Keratinocyte (primary cell): ENCODE data around the gene CRISPLD2. TPM values are rescaled to one million over a fixed set of nuclear protein-coding genes. Genes with fewer than 3 reads are reported as not detected.

Source experiments
- DNase-seq: peaks from one replicate; pipeline ENCODE4 v3.0.0-alpha.2; 2011; ENCODE audit warnings: low read depth, missing footprints, low spot score
- FAIRE-seq: peaks from 2 replicates; lab custom pipeline; 2011; peaks lifted over from hg19 to GRCh38; lab: Jason Lieb, UNC
- H2AFZ ChIP-seq: 2 replicates; pipeline ENCODE4 v1.6.0; 2012; ENCODE audit warnings: low read length, control low read depth, inconsistent platforms; ENCODE audit not compliant: control insufficient read depth
- H3K27ac ChIP-seq: 2 replicates; pipeline ENCODE4 v1.5.1; 2011; ENCODE audit warnings: low read length; ENCODE audit not compliant: control insufficient read depth, insufficient read depth
- H3K27me3 ChIP-seq: 3 replicates; pipeline ENCODE4 v1.6.0; 2011; ENCODE audit warnings: low read length; ENCODE audit not compliant: control insufficient read depth, insufficient read depth; ENCODE audit errors: extremely low read depth
- H3K36me3 ChIP-seq, 2 experiments: 2 replicates in 1 of 2; 3 replicates in 1 of 2; pipeline ENCODE4 v1.5.1; 2011; ENCODE audit warnings: low read length in 2 of 2, mild to moderate bottlenecking in 1 of 2; ENCODE audit not compliant: control insufficient read depth in 2 of 2, insufficient read depth in 2 of 2; ENCODE audit errors: extremely low read depth in 1 of 2
- H3K4me1 ChIP-seq: 3 replicates; pipeline ENCODE4 v1.5.1; 2011; ENCODE audit warnings: low read length; ENCODE audit not compliant: control insufficient read depth, insufficient read depth; ENCODE audit errors: extremely low read depth
- H3K4me2 ChIP-seq: 3 replicates; pipeline ENCODE4 v1.6.0; 2011; ENCODE audit warnings: low read depth, low read length; ENCODE audit not compliant: control insufficient read depth, insufficient read depth; ENCODE audit errors: extremely low read depth
- H3K4me3 ChIP-seq, 3 experiments: fragments of 200-600 bp in 1 of 3; sonication (generic) in 1 of 3; 2 replicates in 2 of 3; 3 replicates in 1 of 3; pipeline ENCODE4 v1.5.1; 2011 to 2016; ENCODE audit warnings: low read length in 3 of 3, mild to moderate bottlenecking in 3 of 3, control low read depth in 2 of 3, inconsistent platforms in 1 of 3, low read depth in 1 of 3, mixed read lengths in 1 of 3, mixed run types in 1 of 3, moderate library complexity in 1 of 3; ENCODE audit not compliant: control insufficient read depth in 2 of 3, insufficient read depth in 2 of 3; ENCODE audit errors: extremely low read depth in 1 of 3
- H3K79me2 ChIP-seq: 2 replicates; pipeline ENCODE4 v1.6.0; 2012; ENCODE audit warnings: low read length; ENCODE audit not compliant: control insufficient read depth, insufficient read depth
- H3K9ac ChIP-seq: 3 replicates; pipeline ENCODE4 v1.6.0; 2011; ENCODE audit warnings: low read length; ENCODE audit not compliant: control insufficient read depth, insufficient read depth; ENCODE audit errors: extremely low read depth
- H3K9me1 ChIP-seq: 3 replicates; pipeline ENCODE4 v1.6.0; 2011; ENCODE audit warnings: low read length; ENCODE audit not compliant: control insufficient read depth, insufficient read depth; ENCODE audit errors: extremely low read depth
- H3K9me3 ChIP-seq: 2 replicates; pipeline ENCODE4 v1.5.1; 2012; ENCODE audit warnings: low read depth, low read length; ENCODE audit not compliant: control insufficient read depth
- H4K20me1 ChIP-seq: 3 replicates; pipeline ENCODE4 v1.6.0; 2011; ENCODE audit warnings: low read length; ENCODE audit not compliant: control insufficient read depth, insufficient read depth; ENCODE audit errors: extremely low read depth
- EZH2 ChIP-seq: IDR thresholded peaks from one replicate; pipeline ENCODE4 v1.6.1; 2012; ENCODE audit warnings: inconsistent platforms, mild to moderate bottlenecking, low read length, moderate library complexity
- dilution Hi-C: fragments of 300-500 bp; cut with MboI; formaldehyde crosslinking; loops from one replicate; pipeline ENCODE4 v1.7.0; 2020; ENCODE audit warnings: low sequenced_read_pairs; ENCODE audit not compliant: extremely low pct_ligation_motif_present
- polyA plus RNA-seq, 5 experiments: library from polyadenylated mRNA; depleted of rRNA in 3 of 5; stranded (reverse) in 3 of 5; stranded (forward) in 1 of 5; unstranded in 1 of 5; fragments of >200 nt; gene quantifications; 1 replicate in 1 of 5; 2 replicates in 3 of 5; 3 replicates in 1 of 5; pipeline versions ENCODE4 v1.2.1 to v1.2.3, GENCODE V29; 2011 to 2012; ENCODE audit warnings: missing spikeins in 2 of 5, low read depth in 1 of 5, low replicate concordance in 1 of 5
- TF ChIP-seq, protein P1 (sequence below), 3 experiments: IDR thresholded peaks in 1 of 3; conservative IDR thresholded peaks in 1 of 3; optimal IDR thresholded peaks in 1 of 3; 2 replicates in 2 of 3; 3 replicates in 1 of 3; pipeline versions ENCODE3 to v1.5.1; 2011; ENCODE audit warnings: low read length in 3 of 3, mild to moderate bottlenecking in 3 of 3, moderate library complexity in 2 of 3, control low read depth in 1 of 3, inconsistent platforms in 1 of 3; ENCODE audit not compliant: insufficient read depth in 2 of 3; ENCODE audit errors: extremely low read depth in 1 of 3

CRISPLD2 gene
- polyA plus RNA-seq, 1 donor (not counting 4 experiments of a cell fraction or from before 2014, with no cell fraction given) = 1.2 TPM

- H3K27ac ChIP-seq = no peak overlapping the region
- H3K9ac ChIP-seq = no peak overlapping the region
- DNase-seq (no peak), FAIRE-seq (no peak)
- H3K4me2 ChIP-seq = no peak overlapping the region
- H3K36me3 ChIP-seq = no peaks in the 10 kb centered on the region
- no peaks in the 10 kb centered on the region for H3K27me3 ChIP-seq
- no peak overlapping the region for H2AFZ ChIP-seq
- no peaks in the 10 kb centered on the region for H3K4me1 ChIP-seq
- H3K9me1 ChIP-seq = no peaks in the 10 kb centered on the region
- dilution Hi-C loops = no loop called here
- H3K79me2 ChIP-seq = no peaks in the 10 kb centered on the region
- no peak for TF ChIP-seq EZH2
- TF ChIP-seq, protein P1, sequence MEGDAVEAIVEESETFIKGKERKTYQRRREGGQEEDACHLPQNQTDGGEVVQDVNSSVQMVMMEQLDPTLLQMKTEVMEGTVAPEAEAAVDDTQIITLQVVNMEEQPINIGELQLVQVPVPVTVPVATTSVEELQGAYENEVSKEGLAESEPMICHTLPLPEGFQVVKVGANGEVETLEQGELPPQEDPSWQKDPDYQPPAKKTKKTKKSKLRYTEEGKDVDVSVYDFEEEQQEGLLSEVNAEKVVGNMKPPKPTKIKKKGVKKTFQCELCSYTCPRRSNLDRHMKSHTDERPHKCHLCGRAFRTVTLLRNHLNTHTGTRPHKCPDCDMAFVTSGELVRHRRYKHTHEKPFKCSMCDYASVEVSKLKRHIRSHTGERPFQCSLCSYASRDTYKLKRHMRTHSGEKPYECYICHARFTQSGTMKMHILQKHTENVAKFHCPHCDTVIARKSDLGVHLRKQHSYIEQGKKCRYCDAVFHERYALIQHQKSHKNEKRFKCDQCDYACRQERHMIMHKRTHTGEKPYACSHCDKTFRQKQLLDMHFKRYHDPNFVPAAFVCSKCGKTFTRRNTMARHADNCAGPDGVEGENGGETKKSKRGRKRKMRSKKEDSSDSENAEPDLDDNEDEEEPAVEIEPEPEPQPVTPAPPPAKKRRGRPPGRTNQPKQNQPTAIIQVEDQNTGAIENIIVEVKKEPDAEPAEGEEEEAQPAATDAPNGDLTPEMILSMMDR (optimal IDR thresholded peaks at IDR 0.05 in 1 of 3, IDR thresholded peaks at IDR 0.05 in 1 of 3, conservative IDR thresholded peaks at IDR 0.05 in 1 of 3; ENCODE audit: extremely low read depth in 1 of 3, insufficient read depth in 2 of 3, low read length in 3 of 3) = peak; percentile 38 to 40 (median 40)
- H3K9me3 ChIP-seq = no peaks in the 10 kb centered on the region
- H3K4me3 ChIP-seq = no peak overlapping the region
- H4K20me1 ChIP-seq = no peaks in the 10 kb centered on the region
These were observed 131.1 kb downstream of the CRISPLD2 start for GRCh38 chr16:84950906-84951305.

- Histone ChIP-seq H3K9ac (no peak overlapping the region), H3K27me3 (no peaks in the 10 kb centered on the region), H3K36me3 (no peaks in the 10 kb centered on the region), H3K4me1 (no peaks in the 10 kb centered on the region), H3K4me2 (no peak overlapping the region), H4K20me1 (no peaks in the 10 kb centered on the region), H3K4me3 (no peak overlapping the region), H3K27ac (no peak overlapping the region), H2AFZ (no peak overlapping the region), H3K79me2 (no peaks in the 10 kb centered on the region), H3K9me1 (no peaks in the 10 kb centered on the region), H3K9me3 (no peaks in the 10 kb centered on the region)
- no peak for TF ChIP-seq EZH2
- TF ChIP-seq, protein P1 (optimal IDR thresholded peaks at IDR 0.05 in 1 of 3, IDR thresholded peaks at IDR 0.05 in 1 of 3, conservative IDR thresholded peaks at IDR 0.05 in 1 of 3; ENCODE audit: extremely low read depth in 1 of 3, insufficient read depth in 2 of 3, low read length in 3 of 3) = peak; percentile 85 to 92 (median 88)
- peak; percentile 36 for DNase-seq
- peak; percentile 60 for FAIRE-seq
- dilution Hi-C loops = no loop called here
These were observed 132.8 kb downstream of the CRISPLD2 start for GRCh38 chr16:84952335-84953189.
